Stimulated activated CD4-positive, alpha-beta T cell treated with anti-CD3 and anti-CD28 coated beads, TNF-alpha, amount 100 ng/mL, for 24 hours (primary cell): Measurements from ENCODE around the gene SEH1L.
"Not testable (repeated sequence)": the region's sequence is repeated elsewhere in the genome, so short reads cannot be mapped to it uniquely, and the experiment has no call there.

Source experiments
- DNase-seq, 3 experiments: peaks; one replicate each; pipeline ENCODE4 v3.0.0-alpha.2; 2020; ENCODE audit warnings: low read depth in 3 of 3

Gene SEH1L

GRCh38 chr18:12947285-12948049 lies at the start of gene SEH1L:
Gene SEH1L (plus strand): TSS chr18:12948011. CDS start chr18:12948122, 111 bp downstream.
- DNase-seq, result peak; percentile 98 to 99 (median 99)

- not testable (repeated sequence) for DNase-seq
Measured at GRCh38 chr18:12901208-12901607, 46.6 kb upstream of the SEH1L start.

GRCh38 chr18:12904012-12904516 lies 43.7 kb upstream of the SEH1L start:
- DNase-seq, result peak in 1 of 3 experiments; percentile 40

GRCh38 chr18:12906119-12906518 lies 41.7 kb upstream of the SEH1L start:
- no peak for DNase-seq

GRCh38 chr18:12906773-12907172 lies 41.0 kb upstream of the SEH1L start:
- no peak for DNase-seq

GRCh38 chr18:12907258-12907925 lies 40.4 kb upstream of the SEH1L start:
- DNase-seq, result no peak

GRCh38 chr18:12908706-12909105 lies 39.1 kb upstream of the SEH1L start:
- DNase-seq, result no peak

- DNase-seq, result peak in 2 of 3 experiments; percentile 33 to 62
Measured at GRCh38 chr18:12911025-12911928, 36.5 kb upstream of the SEH1L start.

GRCh38 chr18:12911929-12912703 lies 35.7 kb upstream of the SEH1L start:
- DNase-seq, result no peak

GRCh38 chr18:12921178-12921577 lies 26.6 kb upstream of the SEH1L start:
- no peak for DNase-seq

GRCh38 chr18:12922266-12922665 lies 25.5 kb upstream of the SEH1L start:
- DNase-seq, result no peak

- no peak for DNase-seq
Measured at GRCh38 chr18:12924616-12925015, 23.2 kb upstream of the SEH1L start.

- DNase-seq, result no peak
Measured at GRCh38 chr18:12928206-12928605, 19.6 kb upstream of the SEH1L start.

- DNase-seq, result no peak
Measured at GRCh38 chr18:12928641-12929040, 19.2 kb upstream of the SEH1L start.

GRCh38 chr18:12929477-12930083 lies 18.2 kb upstream of the SEH1L start:
- DNase-seq, result no peak

GRCh38 chr18:12930376-12930775 lies 17.4 kb upstream of the SEH1L start:
- DNase-seq, result no peak

- no peak for DNase-seq
Measured at GRCh38 chr18:12930908-12931307, 16.9 kb upstream of the SEH1L start.

GRCh38 chr18:12933327-12933726 lies 14.5 kb upstream of the SEH1L start:
- no peak for DNase-seq

GRCh38 chr18:12934454-12935071 lies 13.2 kb upstream of the SEH1L start:
- DNase-seq, result peak; percentile 55 to 72 (median 59)

- no peak for DNase-seq
Measured at GRCh38 chr18:12939162-12939561, 8.6 kb upstream of the SEH1L start.
